ENCODE results near the gene AUTS2. TPM values are rescaled to one million over a fixed set of nuclear protein-coding genes. Genes with fewer than 3 reads are reported as not detected.

Gene AUTS2
- total RNA-seq, 1 experiment from 2014 or later, result 30.1 TPM

DNA sequence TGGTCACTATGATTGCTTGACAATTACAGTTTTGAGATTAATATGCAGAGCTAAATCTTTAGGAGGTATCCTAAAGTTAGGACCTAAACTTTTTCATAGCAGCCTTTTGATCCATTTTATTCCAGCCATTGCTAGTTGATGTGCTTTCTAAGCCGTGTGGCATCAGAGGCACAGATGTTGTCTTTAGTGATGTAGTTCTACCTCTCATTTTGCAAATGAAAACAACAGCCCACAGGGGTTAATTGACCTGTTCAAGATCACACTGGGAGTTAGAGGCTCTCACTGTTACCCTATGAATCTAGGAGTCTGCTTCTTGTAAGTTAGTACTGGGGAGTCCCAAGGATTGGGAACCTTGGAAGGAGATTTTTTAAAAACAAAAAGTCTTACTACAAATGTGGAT, 10.6 kb downstream of the AUTS2 start:
- Histone ChIP-seq H3K4me3 (no peak overlapping the region), H3K27ac (peak overlapping the region; percentile 2)

DNA sequence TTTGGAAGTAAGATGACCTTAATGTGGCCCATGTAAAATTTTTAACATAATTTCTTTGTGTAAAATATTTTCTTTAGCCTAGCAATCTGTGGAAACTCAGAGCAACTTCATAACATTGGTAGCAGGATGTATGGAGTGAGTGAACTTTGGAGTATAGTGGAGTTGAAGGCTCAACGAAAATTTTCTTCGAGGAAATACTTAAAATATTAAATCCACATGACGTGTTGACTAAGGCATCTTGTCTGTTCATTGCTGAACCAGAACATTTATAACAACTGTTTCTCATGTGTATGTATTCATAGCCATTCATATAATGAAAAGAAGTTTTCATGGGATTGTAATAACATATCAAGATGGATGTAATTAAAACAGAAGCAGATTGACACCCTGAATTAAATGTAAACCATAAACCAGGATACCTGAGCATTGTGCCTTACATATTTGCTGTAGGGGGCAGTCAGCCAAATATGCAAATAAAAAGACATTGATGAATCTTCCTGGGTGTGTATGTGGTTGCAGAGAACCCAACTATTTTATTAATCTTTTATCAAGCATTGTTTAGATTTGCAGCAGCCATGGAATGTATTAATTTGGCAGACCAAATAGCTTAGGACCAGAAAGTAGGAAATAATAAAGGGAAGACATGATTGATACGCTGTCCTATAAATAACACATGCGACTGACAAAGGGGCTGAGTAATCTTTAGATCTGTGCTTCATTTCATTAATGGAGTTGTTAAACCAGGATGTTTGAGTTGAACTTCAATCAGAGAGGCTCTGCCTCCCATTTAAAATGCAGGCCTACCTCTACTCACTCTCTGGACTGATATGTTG, 11.5 kb downstream of the AUTS2 start:
- DNase-seq, result no peak
- Histone ChIP-seq H3K27ac (no peak overlapping the region; the same call in 1 of the 2 replicates), H3K4me3 (no peak overlapping the region), H3K36me3 (no peaks in the 10 kb centered on the region), H3K27me3 (no peaks in the 10 kb centered on the region), H3K4me1 (peaks cover 37% of the 10 kb centered on the region), H3K9me3 (replicated peaks) (no peaks in the 10 kb centered on the region)

More for the DNA sequence above, 10.6 kb downstream of the AUTS2 start:
- Histone ChIP-seq H3K36me3 (no peaks in the 10 kb centered on the region), H3K9me3 (replicated peaks) (no peaks in the 10 kb centered on the region), H3K27me3 (no peaks in the 10 kb centered on the region), H3K4me1 (peaks cover 37% of the 10 kb centered on the region)
- peak in 1 of 2 experiments; percentile 54 for DNase-seq

DNA sequence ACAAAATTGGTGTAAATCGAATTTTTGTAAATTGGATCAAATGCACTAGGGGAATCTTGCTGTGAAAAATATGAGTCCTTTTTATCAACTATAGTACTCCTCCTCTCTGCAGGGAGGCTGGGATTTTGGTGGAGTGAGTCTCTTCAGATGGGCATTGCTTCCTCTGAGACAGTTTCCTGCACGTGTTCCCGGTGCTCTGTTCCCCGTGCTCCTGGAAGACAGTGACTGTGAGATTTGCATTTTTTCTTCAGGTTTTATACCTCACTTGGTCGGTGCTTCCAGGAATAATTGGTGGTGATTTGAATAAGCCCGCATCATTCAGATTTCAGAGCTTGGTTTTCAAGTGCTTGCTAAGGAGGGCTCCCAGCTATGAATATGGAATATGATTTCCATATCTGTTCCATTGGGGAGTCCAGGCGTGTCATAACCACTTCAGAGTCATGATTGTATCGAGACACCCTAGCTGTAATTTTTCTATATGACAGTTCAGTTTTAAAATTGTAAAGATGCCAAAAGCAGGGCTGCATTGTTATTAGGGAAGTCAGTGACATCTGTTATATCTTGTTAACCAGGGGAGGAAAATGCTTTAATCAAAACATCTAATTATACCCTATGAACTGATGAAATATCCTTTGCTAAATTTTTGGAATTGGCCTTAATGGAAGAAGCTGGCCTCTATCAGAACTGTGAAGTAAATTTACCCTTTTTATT, 12.3 kb downstream of the AUTS2 start:
- DNase-seq, result no peak
- Histone ChIP-seq H3K4me3 (no peak overlapping the region), H3K27ac (no peak overlapping the region)

DNA sequence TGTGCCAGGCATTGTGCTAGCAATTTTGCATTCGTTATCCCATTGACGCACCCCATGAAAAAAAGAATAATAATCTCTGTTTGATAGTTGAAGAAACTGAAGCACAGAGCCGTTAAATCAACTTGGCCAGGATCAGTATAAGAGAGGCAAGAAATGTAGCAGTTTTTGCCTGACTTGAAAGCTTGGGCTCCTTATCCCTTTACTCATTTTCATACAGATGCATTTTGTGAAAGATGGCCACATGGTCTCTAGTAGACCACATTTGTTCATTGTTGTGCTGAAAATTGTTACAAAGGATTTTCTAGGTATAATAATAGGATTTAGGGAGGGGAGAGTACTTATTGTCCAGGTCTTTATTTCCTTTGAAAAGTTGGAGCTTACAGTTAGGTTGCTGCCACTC, 14.7 kb downstream of the AUTS2 start:
- DNase-seq, result no peak
- no peak overlapping the region for H3K27ac ChIP-seq
- H3K36me3 ChIP-seq, result no peaks in the 10 kb centered on the region
- no peak overlapping the region for H3K4me3 ChIP-seq
- H3K4me1 ChIP-seq, result peaks cover 33% of the 10 kb centered on the region
- H3K9me3 ChIP-seq (replicated peaks), result no peaks in the 10 kb centered on the region
- H3K27me3 ChIP-seq, result no peaks in the 10 kb centered on the region

More for the DNA sequence above, 12.3 kb downstream of the AUTS2 start:
- Histone ChIP-seq H3K9me3 (replicated peaks) (no peaks in the 10 kb centered on the region), H3K4me1 (peaks cover 37% of the 10 kb centered on the region), H3K27me3 (no peaks in the 10 kb centered on the region), H3K36me3 (no peaks in the 10 kb centered on the region)

DNA sequence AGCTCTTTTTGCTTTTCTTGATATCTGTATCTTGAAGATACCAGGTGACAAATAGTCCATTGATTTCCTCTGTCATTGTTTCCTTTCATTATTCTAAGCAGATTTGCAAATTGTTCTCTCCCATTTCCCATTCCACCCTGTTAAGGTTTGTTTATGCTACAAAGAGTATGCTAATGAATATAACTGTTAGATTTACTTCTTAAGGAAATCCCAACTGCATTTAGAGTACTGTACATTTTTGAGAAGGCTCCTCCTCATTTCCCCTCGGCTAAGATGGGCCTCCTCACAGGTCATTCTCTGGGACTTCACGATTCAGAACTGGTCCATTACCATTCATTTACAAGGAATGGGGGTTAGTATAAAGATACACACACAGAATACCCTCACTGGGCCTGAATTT, 15.6 kb downstream of the AUTS2 start:
- no peaks in the 10 kb centered on the region for H3K36me3 ChIP-seq
- H3K4me1 ChIP-seq, result peaks cover 25% of the 10 kb centered on the region
- DNase-seq, result no peak
- H3K4me3 ChIP-seq, result no peak overlapping the region
- no peak overlapping the region for H3K27ac ChIP-seq
- H3K9me3 ChIP-seq (replicated peaks), result no peaks in the 10 kb centered on the region
- H3K27me3 ChIP-seq, result no peaks in the 10 kb centered on the region

DNA sequence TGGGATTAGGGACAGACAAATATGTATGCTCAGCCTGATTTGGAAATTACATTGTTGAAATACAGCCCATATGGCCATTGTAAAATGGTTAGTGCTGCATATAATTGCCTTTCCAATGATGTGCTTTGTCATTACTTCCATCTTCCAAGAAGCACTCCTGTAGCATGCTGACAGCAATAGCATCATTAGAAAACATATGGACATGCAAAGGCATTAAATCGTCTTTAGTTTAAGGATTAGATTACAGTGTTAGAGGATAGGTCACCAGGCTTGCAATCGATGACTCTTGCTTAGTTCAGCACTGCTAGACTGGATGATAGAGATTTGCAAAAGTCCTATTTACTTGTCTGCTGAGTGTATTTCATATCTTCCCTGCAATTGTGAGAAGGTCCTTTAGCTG, 17.4 kb downstream of the AUTS2 start:
- peaks cover 23% of the 10 kb centered on the region for H3K4me1 ChIP-seq
- H3K36me3 ChIP-seq, result no peaks in the 10 kb centered on the region
- no peaks in the 10 kb centered on the region for H3K9me3 ChIP-seq (replicated peaks)
- no peak overlapping the region for H3K4me3 ChIP-seq
- no peak for DNase-seq
- no peaks in the 10 kb centered on the region for H3K27me3 ChIP-seq
- H3K27ac ChIP-seq, result no peak overlapping the region

DNA sequence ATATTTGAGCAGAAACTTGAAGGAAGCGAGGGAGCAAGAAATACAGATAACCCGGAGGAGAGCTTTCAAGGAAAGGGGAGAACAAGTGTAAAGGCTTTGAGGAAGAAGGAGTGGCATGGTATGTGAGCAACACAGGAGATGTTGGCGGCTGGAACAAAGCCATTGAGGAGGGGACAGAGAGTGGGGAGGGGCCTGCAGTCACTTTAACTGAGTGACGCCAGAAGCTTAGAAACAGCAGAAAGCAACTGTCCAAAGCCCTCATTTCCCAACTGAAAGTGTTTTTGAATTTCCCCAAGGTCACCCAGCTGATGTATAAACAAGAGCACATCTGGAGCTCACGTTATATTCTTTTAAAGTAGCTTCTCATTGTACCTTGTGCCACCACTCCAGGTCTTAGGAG, 19.1 kb downstream of the AUTS2 start:
- no peak for DNase-seq
- H3K27me3 ChIP-seq, result no peaks in the 10 kb centered on the region
- H3K9me3 ChIP-seq (replicated peaks), result no peaks in the 10 kb centered on the region
- no peak overlapping the region for H3K4me3 ChIP-seq
- no peaks in the 10 kb centered on the region for H3K36me3 ChIP-seq
- peaks cover 35% of the 10 kb centered on the region for H3K4me1 ChIP-seq
- H3K27ac ChIP-seq, result no peak overlapping the region

DNA sequence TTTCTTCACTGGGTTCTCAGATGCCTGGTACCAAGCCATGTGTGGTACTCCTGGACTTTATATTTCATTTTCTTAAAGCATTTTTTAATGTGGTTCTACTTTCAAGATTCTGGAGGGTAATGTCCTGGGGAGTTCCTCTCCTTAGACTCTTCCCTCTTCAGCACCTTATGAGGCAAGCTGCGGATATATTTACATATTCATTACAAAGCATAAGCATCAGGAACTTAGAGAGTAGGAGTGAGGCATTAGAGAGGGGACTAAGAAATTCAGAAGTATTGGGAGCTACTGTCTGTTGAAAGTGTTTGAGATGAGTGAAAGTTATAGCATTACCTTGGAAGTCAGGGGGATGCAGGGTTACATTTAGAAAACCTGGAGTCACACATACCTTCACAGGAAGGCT, 20.8 kb downstream of the AUTS2 start:
- no peak overlapping the region for H3K4me3 ChIP-seq
- DNase-seq, result no peak

DNA sequence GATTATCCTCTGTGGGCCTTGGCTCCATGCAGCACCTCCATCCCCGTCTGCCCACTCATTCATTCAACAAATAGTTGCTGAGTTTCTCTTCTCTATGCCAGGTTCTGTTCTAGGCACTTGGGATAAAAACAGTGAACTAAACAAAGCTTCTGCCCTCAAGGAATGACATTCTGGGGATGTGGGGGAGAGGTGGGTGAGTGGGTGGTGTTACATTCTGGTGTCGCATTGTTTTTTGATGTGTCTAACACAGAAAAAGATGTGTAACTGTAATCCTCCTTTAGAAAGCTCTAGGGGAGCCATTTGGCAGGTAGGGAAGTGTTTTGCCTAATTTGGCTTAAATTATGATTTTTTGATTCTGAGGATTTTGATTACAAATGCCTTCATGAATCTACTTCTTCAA, 21.4 kb downstream of the AUTS2 start:
- DNase-seq, result peak in 1 of 2 experiments; percentile 50
- peaks cover 52% of the 10 kb centered on the region for H3K4me1 ChIP-seq

More for the DNA sequence above, 20.8 kb downstream of the AUTS2 start:
- Histone ChIP-seq H3K27ac (no peak overlapping the region), H3K4me1 (peaks cover 49% of the 10 kb centered on the region), H3K9me3 (replicated peaks) (no peaks in the 10 kb centered on the region), H3K27me3 (no peaks in the 10 kb centered on the region), H3K36me3 (no peaks in the 10 kb centered on the region)

DNA sequence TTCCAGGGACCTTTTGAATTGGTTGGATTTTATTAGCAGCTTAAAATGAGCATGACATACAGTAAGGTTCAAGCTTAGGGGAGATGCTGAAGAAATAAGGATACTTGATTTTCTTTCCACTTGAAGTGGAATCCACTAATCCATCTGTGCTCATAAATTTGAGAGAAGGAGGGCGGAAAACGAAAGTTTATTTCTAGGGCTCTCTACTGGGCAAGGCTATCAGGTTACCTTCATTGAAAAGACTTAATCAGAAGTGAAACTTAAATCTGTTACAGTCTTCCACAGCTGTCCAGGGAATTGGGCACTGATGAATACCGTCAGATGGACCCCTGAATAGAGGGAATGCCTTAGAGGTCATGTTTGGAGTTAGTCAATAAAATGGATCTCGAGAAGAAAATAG, 21.8 kb downstream of the AUTS2 start:
- Histone ChIP-seq H3K27ac (peak overlapping the region; percentile 72), H3K9me3 (replicated peaks) (no peaks in the 10 kb centered on the region), H3K4me1 (peaks cover 52% of the 10 kb centered on the region), H3K4me3 (peak overlapping the region; percentile 32), H3K27me3 (no peaks in the 10 kb centered on the region), H3K36me3 (no peaks in the 10 kb centered on the region)
- DNase-seq, result peak; percentile 61 to 92

More for the DNA sequence above, 21.4 kb downstream of the AUTS2 start:
- H3K4me3 ChIP-seq, result peak overlapping the region; percentile 32; the same call in 1 of the 2 replicates
- H3K27me3 ChIP-seq, result no peaks in the 10 kb centered on the region
- no peaks in the 10 kb centered on the region for H3K36me3 ChIP-seq
- H3K9me3 ChIP-seq (replicated peaks), result no peaks in the 10 kb centered on the region
- peak overlapping the region; percentile 72 for H3K27ac ChIP-seq

DNA sequence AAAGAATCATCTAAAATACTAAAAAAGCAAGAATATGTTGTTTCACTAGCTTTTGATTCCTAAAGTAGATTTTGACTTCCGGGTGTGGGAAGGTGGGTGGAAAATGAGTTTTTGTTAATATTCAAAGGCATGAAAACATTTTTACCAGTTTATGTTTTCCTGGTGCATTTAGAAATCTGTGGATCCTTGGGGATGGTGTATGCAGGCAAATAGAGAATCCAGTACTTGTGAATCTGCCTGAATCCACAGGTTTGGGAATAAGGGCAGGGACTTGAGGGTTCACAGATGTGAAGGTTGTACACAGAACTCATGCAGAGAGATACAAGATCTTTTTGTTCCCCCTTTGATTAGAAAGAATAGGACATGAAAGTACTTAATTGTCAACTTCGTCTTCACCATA, 22.4 kb downstream of the AUTS2 start:
- Histone ChIP-seq H3K36me3 (no peaks in the 10 kb centered on the region), H3K27me3 (no peaks in the 10 kb centered on the region), H3K4me1 (peaks cover 51% of the 10 kb centered on the region), H3K27ac (peak overlapping the region; percentile 72), H3K9me3 (replicated peaks) (no peaks in the 10 kb centered on the region), H3K4me3 (peak overlapping the region; percentile 32)
- peak in 1 of 2 experiments; percentile 48 for DNase-seq

DNA sequence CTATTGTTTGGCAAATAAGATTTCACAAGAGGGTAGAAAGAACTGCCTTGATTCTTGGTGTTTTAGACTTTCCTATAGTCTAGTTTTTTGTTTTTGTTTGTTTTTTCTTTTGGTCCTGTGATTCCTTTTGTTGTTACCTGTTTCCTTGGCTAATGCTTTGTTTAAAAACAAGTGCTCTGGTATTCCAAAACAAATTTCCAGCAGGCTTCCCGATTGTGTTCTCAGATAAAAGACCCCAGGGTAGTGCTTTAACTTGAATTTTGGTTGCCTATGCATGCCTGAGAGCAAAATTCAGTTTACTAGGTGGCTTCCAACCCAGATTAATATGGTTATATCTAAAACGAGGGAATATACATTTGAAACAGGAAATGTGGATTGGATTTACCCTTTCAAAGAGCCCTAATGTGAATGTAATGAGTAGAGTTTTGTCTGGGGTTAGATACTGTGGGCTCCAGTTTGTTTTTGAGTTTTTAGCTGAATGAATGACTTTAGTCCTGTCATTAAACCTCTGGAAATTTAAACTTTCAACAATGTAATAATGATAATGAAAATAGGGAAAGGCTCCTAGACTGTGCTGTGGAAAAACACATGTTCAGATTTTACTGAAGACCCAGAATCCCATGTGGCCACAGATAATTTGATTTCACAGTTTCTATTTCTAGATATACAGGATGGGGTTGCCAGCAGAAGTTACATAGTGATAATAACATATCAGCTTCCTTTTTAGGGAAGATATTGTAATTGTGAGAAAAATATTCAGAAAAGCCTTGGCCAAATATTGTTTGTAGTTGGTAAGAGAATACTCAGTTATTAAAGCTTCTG, 23.9 kb downstream of the AUTS2 start:
- Histone ChIP-seq H3K27ac (peak overlapping the region; percentile 72), H3K9me3 (replicated peaks) (no peaks in the 10 kb centered on the region), H3K36me3 (no peaks in the 10 kb centered on the region), H3K27me3 (no peaks in the 10 kb centered on the region), H3K4me1 (peaks cover 50% of the 10 kb centered on the region), H3K4me3 (no peak overlapping the region)
- peak in 1 of 2 experiments; percentile 63 for DNase-seq

DNA sequence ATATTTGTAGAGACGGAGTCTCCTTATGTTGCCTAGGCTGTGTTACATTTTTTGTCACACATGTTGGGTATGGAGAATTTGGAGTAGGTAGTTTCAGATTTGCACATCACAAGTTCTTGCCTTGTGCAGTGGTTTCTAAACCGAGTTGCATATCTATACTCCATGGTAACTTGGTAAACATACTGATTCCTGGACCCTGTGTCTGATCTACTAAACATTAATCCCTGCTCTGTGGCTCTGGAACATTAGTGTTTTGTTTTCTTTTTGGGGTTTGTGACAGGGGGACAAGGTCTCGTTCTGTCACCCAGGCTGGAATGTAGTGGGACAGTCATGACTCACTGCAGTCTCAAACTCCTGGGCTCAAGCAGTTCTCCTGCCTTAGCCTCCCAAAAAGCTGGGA, 24.7 kb downstream of the AUTS2 start:
- H3K9me3 ChIP-seq (replicated peaks), result no peaks in the 10 kb centered on the region
- H3K36me3 ChIP-seq, result no peaks in the 10 kb centered on the region
- peak overlapping the region; percentile 72 for H3K27ac ChIP-seq
- no peak overlapping the region for H3K4me3 ChIP-seq
- peaks cover 50% of the 10 kb centered on the region for H3K4me1 ChIP-seq
- no peaks in the 10 kb centered on the region for H3K27me3 ChIP-seq
- peak in 1 of 2 experiments; percentile 41 for DNase-seq

DNA sequence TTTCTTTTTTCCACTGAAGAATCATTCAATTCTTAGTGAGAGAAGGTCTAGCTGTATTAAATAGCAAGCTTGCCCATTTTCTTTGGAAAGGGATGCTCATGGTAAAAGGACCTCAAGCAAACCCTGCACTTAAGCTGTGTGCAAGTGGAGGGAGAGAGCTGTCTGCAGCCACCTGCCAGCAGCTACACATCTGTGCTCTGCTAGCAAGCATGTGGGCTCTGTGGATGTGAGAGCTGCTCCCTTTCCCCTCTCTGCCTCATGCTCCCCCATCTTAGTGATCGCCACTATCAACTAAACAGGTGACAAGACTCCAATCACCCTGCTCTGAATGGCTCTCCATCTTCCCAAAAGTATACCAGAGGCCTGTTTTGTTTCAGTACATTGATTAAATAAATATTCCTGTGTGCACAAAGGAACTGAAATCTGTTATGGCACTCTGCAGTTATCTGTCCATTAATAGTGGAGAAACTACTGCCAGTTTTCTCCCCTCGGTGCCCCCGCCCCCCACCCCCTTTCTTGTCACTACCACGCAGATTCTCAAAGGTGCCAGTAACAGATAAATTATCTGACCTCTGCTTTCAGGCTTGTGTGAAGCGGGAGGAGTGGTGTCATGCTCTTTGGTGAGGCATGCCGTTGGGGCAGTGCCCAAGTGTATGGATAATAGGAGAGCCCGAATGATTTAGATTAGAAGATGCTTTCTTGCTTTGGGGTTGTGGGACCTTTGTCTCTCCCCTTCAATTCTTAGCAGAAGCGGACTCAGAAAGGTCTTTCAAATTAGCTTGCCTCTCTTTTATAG, 26.4 kb downstream of the AUTS2 start:
- Histone ChIP-seq H3K4me3 (no peak overlapping the region), H3K36me3 (no peaks in the 10 kb centered on the region), H3K27ac (no peak overlapping the region), H3K4me1 (peaks cover 42% of the 10 kb centered on the region), H3K27me3 (no peaks in the 10 kb centered on the region), H3K9me3 (replicated peaks) (no peaks in the 10 kb centered on the region)
- peak in 1 of 2 experiments; percentile 36 for DNase-seq

All from SJCRH30 (cell line).